ENCODE measurements around the gene PTRHD1.
"Not testable (repeated sequence)": the region's sequence is repeated elsewhere in the genome, so short reads cannot be mapped to it uniquely, and the experiment has no call there.

Gene PTRHD1

DNA sequence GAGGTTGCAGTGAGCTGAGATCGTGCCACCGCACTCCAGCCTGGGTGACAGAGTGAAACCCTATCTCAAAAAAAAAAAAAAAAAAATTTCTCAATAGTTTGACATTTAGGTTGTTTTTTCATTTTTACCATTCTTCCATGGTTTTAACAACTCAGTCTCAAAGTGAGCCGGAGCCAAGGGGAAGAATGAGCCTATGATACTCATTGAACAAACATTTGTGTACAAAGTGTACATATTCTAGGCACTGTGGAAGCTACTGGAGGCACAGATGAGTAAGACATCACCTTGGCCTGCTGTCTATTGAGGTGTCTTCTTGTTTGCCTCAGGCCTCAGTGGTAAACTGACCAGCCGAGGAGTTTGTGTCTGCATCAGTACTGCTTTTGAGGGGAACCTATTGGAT is 22.0 kb upstream of the PTRHD1 start:
- Mint-ChIP-seq H3K27me3 (no peaks in the 10 kb centered on the region), H3K4me3 (no peak overlapping the region), H3K36me3 (ENCODE audit: insufficient read depth) (peaks cover 19% of the 10 kb centered on the region), H3K4me1 (no peaks in the 10 kb centered on the region), H3K9me3 (no peaks in the 10 kb centered on the region), H3K27ac (ENCODE audit: low read depth) (no peak overlapping the region)
- ATAC-seq (replicated peaks; ENCODE audit: extremely low read depth, poor library complexity, severe bottlenecking) = no peak
- DNase-seq (ENCODE audit: low spot score in 2 of 2) = no peak

DNA sequence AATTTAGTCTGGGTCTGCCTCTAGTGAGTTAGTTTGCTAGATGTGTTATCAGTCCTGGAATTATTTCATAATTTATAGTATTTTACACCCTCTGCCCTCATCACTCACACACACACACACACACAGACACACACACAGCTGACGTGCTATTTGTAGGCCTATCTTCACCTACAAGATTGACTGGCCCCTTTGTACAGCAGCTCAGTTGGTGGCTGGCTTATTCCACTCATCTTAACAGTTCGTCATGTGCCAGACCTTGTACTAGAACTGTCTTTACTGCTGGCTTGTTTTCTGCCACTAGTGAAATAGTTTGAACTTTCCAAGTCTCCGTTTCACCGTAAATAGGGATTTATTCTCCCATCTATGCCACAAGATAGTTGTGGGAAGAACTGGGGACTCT is 21.3 kb upstream of the PTRHD1 start:
- no peak for DNase-seq (ENCODE audit: low spot score in 2 of 2)

DNA sequence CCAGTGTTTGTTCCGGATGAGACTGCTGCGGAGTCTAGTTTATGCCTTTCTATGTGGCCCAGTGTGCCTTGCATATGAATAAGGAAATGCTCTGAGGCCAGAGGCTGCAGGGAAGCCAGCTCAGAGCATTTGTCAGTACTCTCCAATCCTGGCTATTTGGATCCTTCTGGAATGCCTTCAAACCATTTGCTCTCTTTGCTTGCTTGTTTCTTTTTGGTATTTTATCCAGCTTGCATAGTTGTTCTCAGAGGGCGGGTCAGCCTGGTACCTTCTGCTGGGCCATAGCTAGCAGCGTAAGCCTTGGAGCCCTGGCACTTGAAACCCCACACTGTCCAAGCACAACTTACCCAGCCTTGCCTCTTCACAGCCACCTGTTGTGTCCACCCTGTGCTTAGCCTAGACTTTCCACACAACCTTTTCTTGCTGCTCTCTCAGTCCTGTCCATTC is 20.5 kb upstream of the PTRHD1 start:
- H3K27me3 Mint-ChIP-seq = no peaks in the 10 kb centered on the region
- H3K36me3 Mint-ChIP-seq (ENCODE audit: insufficient read depth) = peaks cover 16% of the 10 kb centered on the region
- no peaks in the 10 kb centered on the region for H3K9me3 Mint-ChIP-seq
- no peak overlapping the region for H3K27ac Mint-ChIP-seq (ENCODE audit: low read depth)
- H3K4me1 Mint-ChIP-seq = peaks cover 7% of the 10 kb centered on the region
- ATAC-seq (replicated peaks; ENCODE audit: extremely low read depth, poor library complexity, severe bottlenecking) (no peak), DNase-seq (ENCODE audit: low spot score in 2 of 2) (no peak)
- H3K4me3 Mint-ChIP-seq = no peak overlapping the region

More for the DNA sequence above, 21.3 kb upstream of the PTRHD1 start:
- Mint-ChIP-seq H3K9me3 (no peaks in the 10 kb centered on the region), H3K4me1 (no peaks in the 10 kb centered on the region), H3K36me3 (ENCODE audit: insufficient read depth) (peaks cover 16% of the 10 kb centered on the region), H3K27ac (ENCODE audit: low read depth) (no peak overlapping the region), H3K27me3 (no peaks in the 10 kb centered on the region), H3K4me3 (no peak overlapping the region)
- no peak for ATAC-seq (replicated peaks; ENCODE audit: extremely low read depth, poor library complexity, severe bottlenecking)

DNA sequence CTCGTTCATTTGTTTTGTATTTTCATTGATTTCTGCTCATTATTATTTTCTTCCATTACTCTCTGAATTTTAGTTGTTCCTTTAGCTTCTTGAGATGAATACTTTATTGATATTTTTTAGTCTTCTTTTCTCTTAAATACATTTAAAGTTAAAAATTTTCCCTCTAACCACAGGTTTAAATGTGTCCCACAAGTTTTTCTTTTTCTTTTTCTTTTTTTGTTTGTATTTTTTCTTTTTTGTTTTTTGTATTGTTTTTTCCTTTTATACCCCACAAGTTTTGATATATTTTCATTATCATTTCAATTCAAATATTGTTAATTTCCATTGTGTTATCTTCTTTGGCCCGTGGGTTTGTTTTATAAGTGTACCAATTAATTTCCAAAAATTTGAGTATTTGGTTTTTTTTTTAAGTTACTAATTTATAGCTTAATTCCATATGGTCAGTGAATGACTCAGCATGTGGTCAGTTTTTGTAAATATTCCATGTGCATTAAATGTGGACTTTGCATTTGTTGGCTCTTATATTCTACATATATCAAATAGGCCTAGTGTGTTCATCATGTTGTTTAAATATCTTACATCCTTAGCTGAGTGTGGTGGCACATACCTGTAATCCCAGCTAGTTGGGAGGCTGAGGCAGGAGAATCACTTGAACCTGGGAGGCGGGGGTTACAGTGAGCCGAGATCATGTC is 16.3 kb upstream of the PTRHD1 start:
- ATAC-seq (replicated peaks; ENCODE audit: extremely low read depth, poor library complexity, severe bottlenecking) = no peak
- no peak for DNase-seq (ENCODE audit: low spot score in 2 of 2)
- Mint-ChIP-seq H3K4me1 (peaks cover 18% of the 10 kb centered on the region), H3K9me3 (no peaks in the 10 kb centered on the region), H3K4me3 (peak overlapping the region; percentile 71), H3K36me3 (ENCODE audit: insufficient read depth) (peaks cover 4% of the 10 kb centered on the region), H3K27me3 (no peaks in the 10 kb centered on the region), H3K27ac (ENCODE audit: low read depth) (peak overlapping the region; percentile 85)

DNA sequence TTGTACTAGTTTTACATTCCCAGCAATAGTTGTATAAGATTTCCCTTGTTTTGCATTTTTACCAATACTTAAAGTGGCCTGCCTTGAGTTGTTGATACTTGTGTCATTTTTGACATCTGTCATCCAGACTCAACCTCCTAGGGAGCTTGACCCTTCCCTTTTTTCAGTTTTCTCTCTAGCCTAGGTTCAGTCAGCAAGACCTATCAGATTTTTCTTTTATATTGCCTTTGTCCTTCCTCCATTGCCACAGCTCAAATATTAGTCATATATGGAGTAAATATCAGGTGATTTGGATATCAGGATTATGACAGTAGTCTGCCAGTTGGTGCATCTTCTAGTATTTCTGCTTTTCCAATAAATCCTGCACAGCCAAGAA is 13.5 kb upstream of the PTRHD1 start:
- no peak for DNase-seq (ENCODE audit: low spot score in 2 of 2)
- H3K4me1 Mint-ChIP-seq = peaks cover 30% of the 10 kb centered on the region
- no peak overlapping the region for H3K4me3 Mint-ChIP-seq
- no peaks in the 10 kb centered on the region for H3K27me3 Mint-ChIP-seq
- H3K27ac Mint-ChIP-seq (ENCODE audit: low read depth) = peak overlapping the region; percentile 82
- peaks cover 4% of the 10 kb centered on the region for H3K36me3 Mint-ChIP-seq (ENCODE audit: insufficient read depth)
- no peak for ATAC-seq (replicated peaks; ENCODE audit: extremely low read depth, poor library complexity, severe bottlenecking)
- H3K9me3 Mint-ChIP-seq = no peaks in the 10 kb centered on the region

DNA sequence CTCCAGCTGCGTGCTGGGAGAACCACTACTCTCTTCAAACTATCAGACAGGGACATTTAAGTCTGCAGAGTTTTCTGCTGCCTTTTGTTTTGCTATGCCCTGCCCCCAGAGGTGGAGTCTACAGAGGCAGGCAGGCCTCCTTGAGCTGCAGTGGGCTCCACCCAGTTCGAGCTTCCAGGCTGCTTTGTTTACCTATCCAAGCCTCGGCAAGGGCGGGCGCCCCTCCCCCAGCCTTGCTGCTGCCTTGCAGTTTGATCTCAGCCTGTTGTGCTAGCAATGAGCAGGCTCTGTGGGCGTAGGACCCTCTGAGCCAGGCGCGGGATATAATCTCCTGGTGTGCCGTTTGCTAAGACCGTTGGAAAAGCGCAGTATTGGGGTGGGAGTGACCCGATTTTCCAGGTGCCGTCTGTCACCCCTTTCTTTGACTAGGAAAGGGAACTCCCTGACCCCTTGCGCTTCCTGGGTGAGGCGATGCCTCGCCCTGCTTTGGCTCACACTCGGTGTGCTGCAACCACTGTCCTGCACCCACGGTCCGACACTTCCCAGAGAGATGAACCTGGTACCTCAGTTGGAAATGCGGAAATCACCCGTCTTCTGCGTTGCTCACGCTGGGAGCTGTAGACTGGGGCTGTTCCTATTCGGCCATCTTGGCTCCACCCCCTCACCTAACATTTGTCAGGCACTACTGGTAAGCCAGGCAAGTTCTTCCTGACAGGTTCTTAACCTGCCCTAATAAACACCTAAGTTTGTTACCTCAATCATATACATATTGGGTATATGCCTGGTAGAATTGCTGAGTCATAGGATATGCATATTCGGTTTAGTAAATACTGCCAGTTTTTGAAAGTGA is 12.8 kb upstream of the PTRHD1 start:
- not testable (repeated sequence) for H3K4me3 Mint-ChIP-seq; H3K27me3 Mint-ChIP-seq; DNase-seq (ENCODE audit: low spot score in 2 of 2); ATAC-seq (replicated peaks; ENCODE audit: extremely low read depth, poor library complexity, severe bottlenecking); H3K27ac Mint-ChIP-seq (ENCODE audit: low read depth); H3K36me3 Mint-ChIP-seq (ENCODE audit: insufficient read depth); H3K9me3 Mint-ChIP-seq
- peaks cover 30% of the 10 kb centered on the region for H3K4me1 Mint-ChIP-seq

DNA sequence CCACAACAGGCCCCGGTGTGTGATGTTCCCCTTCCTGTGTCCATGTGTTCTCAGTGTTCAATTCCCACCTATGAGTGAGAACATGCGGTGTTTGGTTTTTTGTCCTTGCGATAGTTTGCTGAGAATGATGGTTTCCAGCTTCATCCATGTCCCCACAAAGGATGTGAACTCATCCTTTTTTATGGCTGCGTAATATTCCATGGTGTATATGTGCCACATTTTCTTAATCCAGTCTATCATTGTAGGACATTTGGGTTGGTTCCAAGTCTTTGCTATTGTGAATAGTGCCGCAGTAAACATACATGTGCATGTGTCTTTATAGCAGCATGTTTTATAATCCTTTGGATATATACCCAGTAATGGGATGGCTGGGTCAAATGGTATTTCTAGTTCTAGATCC is 7.3 kb upstream of the PTRHD1 start:
- ATAC-seq (replicated peaks; ENCODE audit: extremely low read depth, poor library complexity, severe bottlenecking); H3K27ac Mint-ChIP-seq (ENCODE audit: low read depth); H3K27me3 Mint-ChIP-seq; H3K36me3 Mint-ChIP-seq (ENCODE audit: insufficient read depth); H3K9me3 Mint-ChIP-seq; DNase-seq (ENCODE audit: low spot score in 2 of 2); H3K4me3 Mint-ChIP-seq: not testable (repeated sequence)
- peaks cover 11% of the 10 kb centered on the region for H3K4me1 Mint-ChIP-seq

DNA sequence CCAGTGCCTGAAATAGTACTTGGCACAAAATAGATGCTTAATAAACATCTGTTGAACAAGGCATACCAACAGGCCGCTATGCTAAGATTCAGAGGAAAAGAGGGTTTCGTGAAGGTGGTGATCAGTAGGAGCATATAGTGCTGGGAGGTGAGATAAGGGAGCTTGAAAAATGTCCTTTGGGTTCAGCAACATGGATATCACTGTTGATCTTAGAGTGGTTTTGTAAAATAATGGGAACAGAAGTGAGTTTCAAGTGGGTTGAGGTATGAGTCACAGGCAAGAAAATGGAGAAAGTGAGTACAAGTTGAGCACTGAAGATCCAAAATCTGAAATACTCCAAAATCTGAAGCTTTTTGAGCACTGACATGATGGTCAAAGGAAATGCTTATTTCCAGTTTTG is 4.5 kb upstream of the PTRHD1 start:
- Mint-ChIP-seq H3K4me3 (no peak overlapping the region), H3K4me1 (peaks cover 8% of the 10 kb centered on the region), H3K27ac (ENCODE audit: low read depth) (no peak overlapping the region), H3K27me3 (no peaks in the 10 kb centered on the region), H3K36me3 (ENCODE audit: insufficient read depth) (peaks cover 9% of the 10 kb centered on the region), H3K9me3 (no peaks in the 10 kb centered on the region)
- no peak for ATAC-seq (replicated peaks; ENCODE audit: extremely low read depth, poor library complexity, severe bottlenecking)
- no peak for DNase-seq (ENCODE audit: low spot score in 2 of 2)

DNA sequence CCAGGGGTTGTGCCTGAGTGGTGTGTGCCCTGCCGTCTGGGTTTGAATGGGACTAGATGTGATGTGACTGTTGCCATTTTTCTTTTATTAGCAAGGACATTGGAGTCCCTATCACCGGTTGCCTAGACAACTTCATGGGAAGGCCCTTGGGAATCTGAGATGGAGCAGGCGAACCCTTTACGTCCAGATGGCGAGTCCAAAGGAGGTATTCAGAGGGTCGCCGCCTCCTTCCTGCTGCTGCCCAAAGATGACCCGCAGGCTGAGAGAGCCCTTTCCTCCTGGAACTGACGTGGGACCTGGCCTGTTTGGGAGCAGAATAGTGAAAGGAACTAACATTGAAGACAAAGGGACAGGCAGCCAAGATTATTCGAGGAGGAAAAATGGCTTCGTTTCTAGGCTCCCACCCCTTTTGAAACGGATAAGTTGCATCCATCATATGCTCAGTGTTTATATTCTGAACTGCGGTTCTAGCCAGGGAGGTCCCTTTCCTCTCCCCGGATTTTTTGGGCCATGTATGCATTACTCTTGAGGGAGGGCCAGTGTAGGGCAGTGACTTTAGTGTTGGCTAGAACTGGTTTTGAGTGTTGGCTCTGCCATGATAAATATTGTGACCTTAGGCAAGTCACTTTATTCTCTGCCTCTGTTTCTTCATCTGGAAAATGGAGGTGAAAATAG is 707 bp upstream of the PTRHD1 start:
- H3K4me3 Mint-ChIP-seq = peak overlapping the region; percentile 99
- peaks cover 9% of the 10 kb centered on the region for H3K36me3 Mint-ChIP-seq (ENCODE audit: insufficient read depth)
- H3K27ac Mint-ChIP-seq (ENCODE audit: low read depth) = peak overlapping the region; percentile 99
- DNase-seq (ENCODE audit: low spot score in 2 of 2) (no peak), ATAC-seq (replicated peaks; ENCODE audit: extremely low read depth, poor library complexity, severe bottlenecking) (no peak)
- H3K9me3 Mint-ChIP-seq = no peaks in the 10 kb centered on the region
- peaks cover 8% of the 10 kb centered on the region for H3K4me1 Mint-ChIP-seq
- H3K27me3 Mint-ChIP-seq = no peaks in the 10 kb centered on the region

DNA sequence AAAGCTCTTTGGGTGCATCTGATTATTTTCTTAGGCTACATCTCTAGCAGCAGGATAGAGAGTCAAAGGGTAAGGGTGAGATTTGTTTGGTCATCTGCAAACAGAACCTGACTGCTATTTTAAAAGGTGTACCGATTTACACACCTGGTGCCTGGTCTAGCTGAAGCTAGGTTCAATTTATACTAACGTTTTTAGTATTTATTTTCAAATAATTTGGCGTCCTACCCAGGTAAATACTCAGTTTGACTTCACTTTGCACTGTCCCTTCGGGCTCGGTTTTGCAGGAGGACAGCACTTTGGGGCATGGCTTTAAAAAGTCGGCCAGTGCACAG is 683 bp downstream of the PTRHD1 start:
- Mint-ChIP-seq H3K27ac (ENCODE audit: low read depth) (peak overlapping the region; percentile 99), H3K27me3 (no peaks in the 10 kb centered on the region), H3K9me3 (no peaks in the 10 kb centered on the region), H3K4me3 (peak overlapping the region; percentile 99), H3K4me1 (peaks cover 8% of the 10 kb centered on the region), H3K36me3 (ENCODE audit: insufficient read depth) (peaks cover 9% of the 10 kb centered on the region)
- ATAC-seq (replicated peaks; ENCODE audit: extremely low read depth, poor library complexity, severe bottlenecking) (no peak), DNase-seq (ENCODE audit: low spot score in 2 of 2) (no peak)

DNA sequence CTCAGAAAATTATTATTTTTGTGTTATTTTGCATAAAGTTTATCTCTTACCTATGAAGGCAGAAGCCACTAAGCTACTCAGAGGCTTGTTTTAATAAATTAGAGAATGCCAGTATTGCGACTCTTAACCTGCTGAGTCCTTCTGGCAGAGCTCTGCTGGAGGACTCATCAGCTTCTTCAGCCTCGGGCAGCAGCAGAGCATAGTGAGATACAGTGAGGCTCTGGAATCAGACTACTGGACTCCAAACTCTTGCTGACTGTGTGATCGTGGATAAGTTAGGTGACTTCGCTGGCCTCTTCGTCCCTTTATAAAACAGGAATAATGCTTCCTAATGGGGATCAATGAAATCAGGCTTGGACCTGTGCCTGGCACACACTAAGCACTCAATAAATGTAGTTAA is 1.7 kb downstream of the PTRHD1 start:
- Mint-ChIP-seq H3K9me3 (no peaks in the 10 kb centered on the region), H3K27ac (ENCODE audit: low read depth) (no peak overlapping the region), H3K4me1 (peaks cover 8% of the 10 kb centered on the region), H3K4me3 (no peak overlapping the region), H3K27me3 (no peaks in the 10 kb centered on the region), H3K36me3 (ENCODE audit: insufficient read depth) (peaks cover 9% of the 10 kb centered on the region)
- ATAC-seq (replicated peaks; ENCODE audit: extremely low read depth, poor library complexity, severe bottlenecking) (no peak), DNase-seq (ENCODE audit: low spot score in 2 of 2) (no peak)

DNA sequence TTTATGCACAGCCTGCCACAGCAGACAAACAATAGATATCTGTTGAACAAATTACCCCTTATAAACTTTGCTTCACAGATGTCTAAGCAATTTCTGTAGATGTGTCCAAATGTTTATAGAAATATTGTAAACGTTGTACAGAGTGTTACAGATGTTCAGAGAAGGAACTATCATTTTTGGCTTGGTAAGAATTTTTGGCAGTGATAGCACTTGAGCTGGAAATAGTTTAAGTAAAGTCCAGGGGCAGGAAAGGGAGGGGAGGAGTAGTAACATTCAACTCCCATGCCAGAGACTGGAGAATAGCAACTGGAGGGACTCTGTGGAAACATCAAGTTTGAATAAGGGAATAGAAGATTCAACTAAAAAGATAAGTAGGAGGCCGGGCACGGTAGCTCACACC is 4.4 kb downstream of the PTRHD1 start:
- H3K9me3 Mint-ChIP-seq = no peaks in the 10 kb centered on the region
- ATAC-seq (replicated peaks; ENCODE audit: extremely low read depth, poor library complexity, severe bottlenecking) = no peak
- H3K27me3 Mint-ChIP-seq = no peaks in the 10 kb centered on the region
- no peak overlapping the region for H3K27ac Mint-ChIP-seq (ENCODE audit: low read depth)
- H3K36me3 Mint-ChIP-seq (ENCODE audit: insufficient read depth) = peaks cover 9% of the 10 kb centered on the region
- DNase-seq (ENCODE audit: low spot score in 2 of 2) = no peak
- peaks cover 8% of the 10 kb centered on the region for H3K4me1 Mint-ChIP-seq
- H3K4me3 Mint-ChIP-seq = no peak overlapping the region

DNA sequence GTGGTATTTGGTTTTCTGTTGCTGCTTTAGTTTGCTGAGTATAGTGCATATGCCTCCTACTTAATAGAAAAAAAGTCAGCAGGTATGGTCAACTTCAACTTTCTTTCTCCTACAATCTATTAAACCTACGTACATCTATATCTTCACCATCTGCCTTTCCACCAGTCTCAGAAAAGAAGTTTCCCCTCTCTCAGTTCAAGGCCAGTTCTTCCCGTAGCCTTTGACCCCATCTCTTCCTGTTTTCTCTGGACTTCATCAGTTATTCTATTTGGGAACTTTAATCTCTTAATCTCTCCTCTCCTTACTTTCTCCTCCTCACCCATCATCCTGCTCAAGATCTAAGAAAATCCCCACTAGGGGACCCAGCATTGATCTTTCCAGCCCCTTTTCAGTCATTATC is 5.7 kb downstream of the PTRHD1 start:
- Mint-ChIP-seq H3K27ac (ENCODE audit: low read depth) (no peak overlapping the region), H3K4me1 (no peaks in the 10 kb centered on the region), H3K36me3 (ENCODE audit: insufficient read depth) (peaks cover 2% of the 10 kb centered on the region), H3K9me3 (no peaks in the 10 kb centered on the region), H3K27me3 (peaks cover 6% of the 10 kb centered on the region), H3K4me3 (no peak overlapping the region)
- ATAC-seq (replicated peaks; ENCODE audit: extremely low read depth, poor library complexity, severe bottlenecking) = no peak
- no peak for DNase-seq (ENCODE audit: low spot score in 2 of 2)
